Measurements from ENCODE around the gene CALHM6.

DNA sequence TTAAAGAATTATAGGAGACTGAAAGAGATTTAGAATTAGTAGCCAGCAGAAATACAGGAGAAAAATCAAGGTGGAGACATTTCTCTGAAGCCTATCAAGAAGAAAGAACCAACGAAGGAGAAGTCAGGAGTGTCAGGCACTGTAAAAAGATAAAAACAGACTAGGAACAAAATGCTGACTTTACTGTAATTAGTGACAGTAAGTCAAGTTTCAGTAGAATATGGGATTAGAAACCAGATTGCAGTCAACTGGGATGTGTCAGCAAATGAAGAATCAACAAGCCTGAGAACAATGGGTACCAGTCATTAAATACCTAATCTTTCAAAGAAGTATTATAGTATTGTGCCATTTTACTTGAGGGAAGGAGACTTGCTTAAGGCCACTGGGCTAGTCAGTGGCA lies 21.6 kb downstream of the CALHM6 start:
- TF ChIP-seq CTCF (conservative IDR thresholded peaks at IDR 0.05; ENCODE audit: low read depth, low read length) (no peak), EZH2 (IDR thresholded peaks at IDR 0.05; ENCODE audit: borderline replicate concordance, low read depth, low read length, poor library complexity, severe bottlenecking) (no peak)

Data from A673 (cell line).